HG03039 (cell line): ENCODE measurements around the gene MTRF1.

Source experiments
- ATAC-seq: cut with Tn5 transposase; IDR thresholded peaks from one replicate; pipeline ENCODE4 v1.9.1; 2021; ENCODE audit warnings: mild to moderate bottlenecking, moderate library complexity; ENCODE audit not compliant: unreplicated experiment

Gene MTRF1

DNA sequence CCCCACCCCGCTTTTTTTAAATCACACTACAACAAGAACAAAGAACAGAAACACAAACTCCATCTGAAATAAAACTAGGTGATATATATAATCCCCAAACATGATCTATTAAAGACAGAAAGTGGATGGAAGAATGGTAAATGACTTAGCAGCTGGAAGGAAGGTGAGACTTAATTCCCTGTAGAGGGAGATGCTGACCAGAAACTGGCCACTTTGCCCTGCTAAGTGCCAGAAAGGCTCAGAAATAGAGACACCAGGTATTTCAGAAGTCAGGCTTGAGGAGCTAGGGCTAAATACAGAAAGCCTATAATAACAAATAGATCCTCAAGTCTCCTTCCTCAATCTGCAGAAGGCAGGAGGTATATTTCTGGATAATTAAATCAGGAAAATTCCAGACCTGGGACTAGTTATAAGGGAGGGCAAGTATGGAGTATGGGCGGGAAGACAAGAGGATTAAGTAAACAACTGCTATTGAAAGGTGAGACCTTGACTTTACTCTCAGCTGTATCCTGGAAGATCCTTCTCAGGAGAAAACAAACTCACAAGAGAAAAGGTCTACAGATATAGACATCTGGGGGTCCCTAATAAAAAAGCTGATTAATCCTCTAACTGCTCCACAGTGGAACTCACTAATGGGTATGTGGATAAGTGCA lies 32.2 kb downstream of the MTRF1 start:
- no peak for ATAC-seq

DNA sequence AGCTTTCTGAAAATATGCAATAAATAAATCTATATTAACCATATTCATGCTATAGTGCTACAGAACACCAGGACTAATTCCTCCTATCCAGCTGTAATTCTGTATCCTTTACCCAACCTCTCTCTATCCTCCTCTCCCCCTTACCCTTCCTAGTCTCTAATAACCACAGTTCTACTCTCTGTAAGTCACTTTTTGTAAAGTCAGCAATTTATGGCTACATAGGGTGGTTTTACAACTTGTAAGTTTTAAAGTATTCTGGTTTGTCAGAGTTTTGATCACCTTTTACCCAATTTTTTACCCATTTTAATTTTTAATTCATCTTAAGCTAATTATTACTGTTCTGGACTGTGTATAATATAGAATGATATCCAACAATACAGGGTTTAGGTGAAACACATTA lies 34.0 kb downstream of the MTRF1 start:
- ATAC-seq: no peak

DNA sequence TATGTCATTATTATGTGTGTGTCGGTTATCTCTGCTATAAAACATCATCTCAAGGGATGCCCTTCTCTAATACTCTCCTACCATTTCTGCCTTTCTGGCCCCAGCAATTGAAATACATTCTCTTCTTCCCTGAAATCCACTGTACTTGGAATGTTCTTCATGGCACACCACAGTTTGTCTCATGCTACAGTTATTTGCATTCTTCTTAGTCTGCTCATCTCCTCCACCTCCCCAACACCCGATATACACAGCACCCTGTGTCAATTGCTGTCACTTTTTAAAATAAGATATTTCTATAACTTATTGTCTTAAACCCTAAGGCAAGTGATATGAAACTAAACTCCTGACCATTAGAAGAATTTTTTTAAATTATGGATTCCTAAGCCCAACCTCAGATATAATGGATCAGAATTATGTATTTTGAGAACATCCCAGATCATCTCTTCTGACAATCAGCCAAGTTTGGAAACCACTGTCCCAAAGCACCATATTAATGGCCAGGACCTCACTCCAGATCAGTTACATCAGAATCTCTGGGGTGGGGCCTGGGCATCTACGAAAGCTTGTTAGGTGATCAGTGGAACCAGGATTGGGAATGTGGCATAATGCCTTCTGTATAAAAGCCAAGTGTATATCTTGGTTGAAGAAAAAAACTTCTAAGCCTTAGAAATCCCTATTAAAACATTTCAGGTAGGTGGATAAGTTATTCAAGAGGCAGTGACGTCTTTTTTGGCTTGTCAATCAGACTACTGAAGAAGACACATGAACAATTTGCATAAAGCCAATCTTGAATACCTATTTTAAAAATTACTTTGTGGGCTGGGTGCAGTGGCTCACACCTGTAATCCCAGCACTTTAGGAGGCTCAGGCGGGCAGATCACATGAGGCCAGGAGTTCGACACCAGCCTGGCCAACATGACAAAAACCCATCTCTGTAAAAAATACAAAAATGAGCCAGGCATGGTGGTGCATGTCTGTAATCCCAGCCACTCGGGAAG lies 39.0 kb downstream of the MTRF1 start:
- ATAC-seq: no peak

DNA sequence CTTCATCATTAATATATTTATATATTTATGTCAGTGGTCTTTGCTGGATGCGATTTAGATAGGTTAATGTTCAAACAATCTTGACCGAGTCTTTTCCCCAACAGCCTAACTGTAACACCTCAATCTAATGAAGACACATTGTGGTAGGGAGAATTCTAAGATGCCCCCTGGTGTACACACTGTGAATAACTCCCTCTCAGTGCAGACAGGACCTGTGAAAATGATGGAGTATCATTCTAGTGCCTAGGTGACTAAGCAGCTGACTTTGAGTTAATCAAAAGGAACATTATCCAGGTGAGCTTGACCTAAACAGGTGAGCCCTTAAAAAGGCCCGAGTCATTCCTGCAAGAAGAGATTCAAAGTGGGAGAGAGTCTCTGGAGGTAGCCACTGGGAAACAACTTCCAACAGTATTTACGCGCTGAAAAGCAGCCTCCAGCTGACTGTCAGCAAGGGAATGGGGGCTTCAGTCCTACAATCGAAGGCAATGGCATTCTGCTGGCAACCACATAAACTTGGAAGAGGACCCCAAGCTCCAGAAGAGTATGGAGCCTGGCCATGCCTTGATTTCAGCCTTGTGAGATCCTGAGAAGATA lies 41.0 kb downstream of the MTRF1 start:
- ATAC-seq: no peak

DNA sequence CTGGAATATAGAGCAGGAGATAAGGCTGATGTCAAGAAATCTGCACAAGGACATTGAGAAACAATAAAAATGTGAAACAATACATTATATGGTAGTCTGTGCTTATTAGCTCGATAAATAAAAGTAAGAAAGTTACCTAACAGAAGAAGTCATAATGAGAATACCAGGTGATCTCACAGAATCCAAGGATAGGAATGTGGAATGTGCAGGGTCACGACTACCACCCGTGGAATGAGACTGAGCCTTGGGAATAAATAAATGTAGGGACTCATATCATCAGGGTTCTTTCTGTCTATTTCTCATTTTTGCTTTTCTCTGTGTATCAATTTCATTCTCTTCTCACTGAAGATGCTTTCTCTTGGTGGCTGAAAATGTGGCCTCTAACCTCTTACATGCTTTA lies 43.0 kb downstream of the MTRF1 start:
- ATAC-seq: no peak

DNA sequence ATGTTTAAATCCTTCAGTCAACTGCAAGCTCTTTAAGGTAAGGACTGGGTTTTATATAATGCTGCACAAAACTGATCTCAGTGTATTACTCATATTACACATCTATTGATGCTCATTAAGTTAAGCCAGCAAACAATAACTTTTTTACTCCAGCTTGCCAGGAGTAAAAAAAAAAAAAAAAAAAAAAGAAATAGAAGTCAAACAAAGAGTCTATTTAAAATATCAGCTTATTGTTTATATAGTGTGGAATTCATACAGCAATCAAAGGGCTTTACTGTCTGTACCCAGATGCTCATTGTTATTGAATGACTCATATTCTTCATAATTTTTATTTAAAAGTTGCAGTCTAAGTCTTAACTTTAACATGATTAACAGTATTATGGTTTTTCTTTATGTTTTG lies 47.2 kb downstream of the MTRF1 start:
- no peak for ATAC-seq

DNA sequence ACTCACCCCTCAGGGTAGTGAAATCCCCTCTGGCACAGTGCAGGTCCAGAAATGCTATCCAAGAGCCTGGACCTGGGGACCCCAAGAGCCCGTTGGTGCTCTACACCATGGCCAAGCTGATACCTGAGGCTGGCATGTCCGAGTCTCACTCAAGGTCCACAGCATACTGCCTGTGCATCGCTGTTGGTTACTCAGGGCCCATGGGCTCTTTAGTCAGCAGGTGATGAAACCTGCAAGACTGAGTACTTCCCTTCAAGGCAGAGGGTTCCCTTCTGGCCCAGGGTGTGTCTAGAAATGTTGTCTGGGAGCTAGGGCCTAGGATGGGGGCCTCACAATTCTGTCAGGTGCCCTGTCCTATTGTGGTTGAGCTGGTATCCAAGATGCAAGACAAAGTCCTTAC lies 49.5 kb downstream of the MTRF1 start:
- no peak for ATAC-seq

DNA sequence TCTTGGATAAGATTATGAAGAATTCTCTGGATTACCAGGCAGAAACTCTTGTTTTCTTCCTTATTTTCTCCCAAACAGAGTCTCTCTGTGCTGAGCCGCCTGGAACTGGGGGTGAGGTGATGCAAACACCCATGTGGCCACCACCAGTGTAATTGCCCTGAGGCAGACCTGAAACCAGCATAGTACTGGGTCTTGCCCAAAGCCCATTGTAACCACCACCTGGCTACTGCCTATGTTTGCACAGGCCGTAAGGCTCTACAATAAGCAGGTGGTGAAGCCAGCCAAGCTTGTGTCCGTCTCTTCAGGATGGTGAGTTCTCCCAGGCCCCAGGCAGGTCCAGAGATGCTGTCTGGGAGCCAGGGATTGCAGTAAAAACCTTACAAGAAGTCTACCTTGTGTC lies 50.1 kb downstream of the MTRF1 start:
- ATAC-seq: no peak

DNA sequence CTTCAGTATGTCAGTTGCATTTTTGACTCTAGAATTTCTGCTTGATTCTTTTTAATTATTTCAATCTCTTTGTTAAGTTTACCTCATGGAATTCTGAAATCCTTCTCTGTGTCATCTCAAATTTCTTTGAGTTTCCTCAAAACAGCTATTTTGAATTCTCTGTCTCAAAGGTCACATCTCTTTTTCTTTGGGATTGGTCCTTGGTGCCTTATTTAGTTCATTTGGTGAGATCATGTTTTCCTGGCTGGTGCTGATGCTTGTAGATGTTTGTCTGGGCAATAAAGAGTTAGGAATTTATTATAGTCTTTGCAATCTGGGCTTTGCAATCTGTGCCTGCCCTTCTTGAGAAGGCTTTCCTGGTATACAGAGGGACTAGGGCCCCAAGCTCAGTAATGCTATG lies 50.5 kb downstream of the MTRF1 start:
- ATAC-seq: no peak

DNA sequence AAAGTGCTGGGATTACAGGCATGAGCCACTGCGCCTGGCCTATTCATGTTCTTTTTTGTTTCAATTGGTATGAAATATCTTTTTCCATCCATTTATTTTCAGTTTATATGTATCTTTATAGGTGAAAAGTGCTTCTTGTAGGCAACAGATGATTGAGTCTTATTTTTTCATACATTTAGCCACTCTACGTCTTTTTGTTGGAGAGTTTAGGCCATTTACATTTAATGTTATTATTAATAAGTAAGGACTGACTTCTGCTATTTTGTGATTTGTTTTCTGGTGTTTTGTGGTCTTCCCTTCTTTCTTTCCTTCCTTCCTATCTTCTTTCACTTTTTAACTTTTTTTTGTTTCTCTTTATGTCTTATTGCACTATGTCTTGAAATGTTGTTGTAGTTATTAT lies 52.3 kb downstream of the MTRF1 start:
- ATAC-seq: no peak

DNA sequence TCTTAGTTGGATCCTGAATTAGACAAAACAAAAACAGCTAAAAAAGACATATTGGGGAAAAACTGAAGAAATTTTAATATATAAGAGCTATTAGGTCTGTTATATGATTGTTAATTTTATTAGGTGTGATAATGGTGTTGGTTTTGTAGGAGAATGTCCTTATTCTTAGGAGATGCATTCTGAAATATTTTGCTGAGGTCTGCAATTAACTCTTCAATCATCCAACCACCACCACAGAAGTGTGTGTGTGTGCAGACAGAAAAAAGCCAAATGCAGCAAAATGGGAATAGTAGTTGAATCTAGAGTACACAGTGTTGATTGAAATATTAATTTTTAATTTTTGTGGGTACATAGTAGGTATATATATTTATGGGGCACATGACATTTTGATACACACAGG lies 56.9 kb downstream of the MTRF1 start:
- ATAC-seq: no peak

DNA sequence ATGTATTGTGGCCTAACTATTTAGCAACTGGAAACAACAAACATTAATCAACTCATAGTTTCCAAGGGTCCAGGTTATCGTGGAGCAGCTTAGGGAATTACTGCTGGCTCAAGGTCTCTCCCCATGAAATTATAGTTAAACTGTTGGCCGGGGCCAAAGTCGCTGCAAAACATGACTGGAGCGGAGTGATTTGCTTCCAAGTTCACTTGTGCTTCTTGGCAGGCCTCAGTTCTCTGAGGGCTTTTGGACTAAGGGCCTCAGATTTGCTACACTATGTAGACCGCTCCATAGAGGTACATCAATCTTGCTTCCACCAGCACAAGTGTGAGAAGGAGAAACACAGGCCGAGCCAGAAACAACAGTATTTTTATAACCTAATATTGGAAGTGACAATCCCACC lies 59.6 kb downstream of the MTRF1 start:
- ATAC-seq: no peak

DNA sequence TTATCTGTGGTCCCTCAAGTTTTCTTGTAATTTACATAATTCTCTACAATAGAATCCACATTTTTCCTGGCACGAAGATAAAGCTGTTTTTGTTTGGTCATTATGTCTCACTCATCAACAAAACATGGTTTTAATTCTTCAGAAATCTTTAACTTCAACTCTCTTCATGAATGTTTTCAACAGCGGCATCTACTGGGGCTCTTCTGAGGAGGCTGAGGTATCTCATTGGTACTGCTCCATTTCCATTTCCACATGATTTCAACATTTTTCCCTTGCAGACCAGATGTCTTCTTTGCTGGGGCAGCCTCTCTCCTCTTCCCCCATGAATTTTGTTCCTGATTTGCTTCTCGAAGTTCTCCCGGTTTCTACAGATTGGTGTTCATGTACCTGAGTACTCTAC lies 63.2 kb downstream of the MTRF1 start:
- ATAC-seq: no peak

DNA sequence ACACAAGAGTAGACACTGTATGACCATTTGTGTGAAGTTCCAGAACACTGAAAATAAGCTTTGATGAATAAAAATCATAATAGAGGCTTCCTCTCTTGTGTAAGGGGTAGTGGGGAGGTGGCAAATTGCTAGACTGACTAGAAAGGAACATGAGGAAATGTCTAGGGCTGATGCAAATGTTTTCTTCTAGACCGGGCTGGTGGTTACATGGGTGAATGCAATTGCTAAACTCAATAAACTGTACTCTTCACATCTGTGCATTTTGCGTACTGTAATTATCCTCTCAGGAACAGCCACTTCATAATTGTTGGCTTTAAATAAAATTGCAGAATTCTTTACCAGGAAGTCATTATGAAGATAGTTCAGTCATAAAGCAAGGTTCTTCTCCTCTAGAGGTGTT lies 63.9 kb downstream of the MTRF1 start:
- peak; percentile 57 for ATAC-seq

DNA sequence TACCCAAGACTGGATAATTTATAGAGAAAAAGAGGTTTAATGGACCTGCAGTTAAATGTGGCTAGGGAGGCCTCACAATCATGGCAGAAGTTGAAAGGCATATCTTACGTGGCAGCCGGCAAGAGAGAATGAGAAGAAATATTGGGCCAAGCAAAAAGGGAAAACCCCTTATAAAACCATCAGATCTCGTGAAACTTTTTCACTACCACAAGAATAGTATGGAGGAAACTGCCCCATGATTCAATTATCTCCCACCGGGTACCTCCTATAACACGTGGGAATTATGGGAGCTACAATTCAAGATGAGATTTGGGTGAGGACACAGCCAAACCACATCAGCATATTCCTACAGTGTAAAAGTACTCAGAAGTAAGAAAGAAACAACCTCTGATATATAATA lies 64.3 kb downstream of the MTRF1 start:
- no peak for ATAC-seq

DNA sequence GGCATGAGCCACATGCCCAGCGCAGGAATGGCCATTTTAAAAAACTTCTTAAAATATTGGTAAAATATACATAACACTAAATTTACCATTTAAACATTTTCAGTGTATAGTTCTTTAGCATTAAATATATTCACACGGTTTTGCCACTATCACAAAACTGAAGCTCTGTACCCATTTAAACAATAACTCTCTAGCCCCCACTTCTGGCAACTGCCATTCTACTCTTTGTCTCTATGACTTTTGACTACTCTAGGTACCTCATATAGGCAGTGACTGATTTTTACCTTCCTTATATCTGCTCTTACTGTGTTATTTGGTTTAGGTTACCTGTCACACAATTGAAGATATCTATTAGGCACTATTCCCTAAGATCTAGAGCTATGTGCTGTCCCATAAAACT lies 66.8 kb downstream of the MTRF1 start:
- no peak for ATAC-seq

DNA sequence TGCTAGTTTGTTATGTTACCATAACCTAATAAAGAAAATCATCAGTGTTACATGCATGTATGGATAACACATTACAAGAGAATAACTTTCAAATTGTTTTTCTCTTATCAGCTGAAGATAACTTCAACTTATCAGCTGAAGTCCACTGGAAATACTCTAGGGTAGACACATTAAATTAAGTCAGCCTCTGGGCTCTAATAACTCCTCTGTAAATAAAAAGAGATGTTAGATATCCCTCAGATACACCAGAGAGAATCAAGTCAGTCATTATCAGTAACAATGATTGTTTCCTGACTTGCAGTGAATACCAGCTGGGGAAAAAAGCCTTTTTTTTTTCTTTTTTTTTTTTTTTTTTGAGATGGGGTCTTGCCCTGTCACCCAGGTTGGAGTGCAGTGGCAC lies 67.4 kb downstream of the MTRF1 start:
- ATAC-seq: no peak

DNA sequence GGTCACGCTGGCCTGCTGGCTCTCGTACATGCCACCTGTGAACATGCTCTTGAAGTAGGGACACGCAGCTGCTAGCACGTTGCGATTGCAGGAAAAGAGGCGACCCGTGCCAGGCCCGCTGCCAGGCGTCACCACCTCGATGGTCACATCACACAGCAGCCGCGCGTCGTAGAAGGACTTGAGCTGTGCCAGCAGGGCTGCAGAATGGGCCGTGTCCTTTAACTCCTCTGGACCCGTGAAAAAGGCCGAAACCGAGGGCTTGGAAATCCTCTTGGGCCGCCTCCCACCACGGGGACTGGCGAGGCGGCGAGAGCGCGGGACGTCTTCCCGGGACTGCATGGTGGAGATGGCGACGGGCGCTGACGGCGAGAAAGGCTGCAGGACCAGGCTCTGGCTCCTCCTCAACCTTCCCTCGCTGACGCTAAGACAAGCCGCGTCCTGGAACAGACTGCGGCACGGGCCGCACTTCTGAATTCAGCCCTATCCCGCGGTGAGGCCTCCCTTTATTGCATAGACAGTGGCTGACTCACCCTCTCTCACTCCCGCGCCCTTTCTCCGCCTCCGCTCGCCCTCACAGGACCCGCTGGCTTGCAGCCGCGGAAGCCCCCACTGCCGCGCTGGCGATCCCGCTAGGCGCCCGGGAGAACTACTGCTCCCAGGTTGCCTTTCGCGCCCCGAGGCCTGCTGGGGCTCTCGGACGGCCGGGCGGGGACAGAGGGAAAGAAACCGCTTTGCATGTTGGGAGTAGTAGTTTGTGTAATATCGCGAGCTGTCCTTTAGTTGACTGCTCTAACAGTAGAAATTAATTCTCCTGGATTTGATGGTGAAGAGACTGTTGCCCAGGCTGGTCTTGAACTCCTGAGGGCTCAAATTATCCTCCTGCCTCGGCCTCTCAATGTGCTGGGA lies 69.2 kb downstream of the MTRF1 start, which contains the start of gene KBTBD7:
KBTBD7 (minus strand) TSS at position 651 of the 906 bp plus-strand sequence; CDS start at position 339, 312 bp downstream.
- peak; percentile 96 for ATAC-seq

DNA sequence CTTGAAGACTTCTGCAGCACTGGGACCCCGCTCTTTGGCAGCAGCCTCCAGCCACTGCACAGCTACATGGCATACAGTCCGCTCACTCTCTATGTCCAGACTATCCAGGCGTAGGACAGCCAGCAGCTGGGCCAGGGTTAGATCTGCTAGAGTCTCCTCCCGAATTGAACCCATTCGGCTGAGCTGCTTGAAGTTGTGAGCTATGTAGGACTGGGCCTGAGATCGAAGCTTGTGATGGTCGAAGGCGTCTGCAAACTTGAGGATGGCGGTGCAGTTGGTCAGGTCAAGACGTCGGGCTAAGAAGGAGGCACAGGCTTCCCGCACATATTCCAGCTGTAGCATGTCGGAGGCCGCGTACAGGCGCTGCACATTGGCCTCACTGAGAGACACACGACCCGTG lies 69.9 kb downstream of the MTRF1 start:
- ATAC-seq: no peak

DNA sequence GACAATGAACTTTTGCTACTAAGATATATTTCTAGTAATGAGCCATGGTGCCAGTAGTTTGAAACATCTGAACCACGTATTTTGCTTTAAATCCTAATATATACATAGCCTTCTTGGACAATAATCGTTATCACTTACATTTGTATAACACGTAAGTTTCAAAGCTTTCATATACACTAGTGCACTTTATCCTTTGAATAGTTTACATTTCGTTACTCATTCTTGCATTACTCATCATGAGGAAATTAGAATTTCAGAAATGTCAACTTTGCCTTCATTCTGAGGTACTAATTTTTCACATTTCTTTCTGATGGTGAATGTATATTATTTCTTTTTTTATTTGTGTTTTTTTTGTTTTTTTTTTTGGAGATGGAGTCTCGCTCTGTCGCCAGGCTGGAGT lies 74.8 kb downstream of the MTRF1 start:
- no peak for ATAC-seq

DNA sequence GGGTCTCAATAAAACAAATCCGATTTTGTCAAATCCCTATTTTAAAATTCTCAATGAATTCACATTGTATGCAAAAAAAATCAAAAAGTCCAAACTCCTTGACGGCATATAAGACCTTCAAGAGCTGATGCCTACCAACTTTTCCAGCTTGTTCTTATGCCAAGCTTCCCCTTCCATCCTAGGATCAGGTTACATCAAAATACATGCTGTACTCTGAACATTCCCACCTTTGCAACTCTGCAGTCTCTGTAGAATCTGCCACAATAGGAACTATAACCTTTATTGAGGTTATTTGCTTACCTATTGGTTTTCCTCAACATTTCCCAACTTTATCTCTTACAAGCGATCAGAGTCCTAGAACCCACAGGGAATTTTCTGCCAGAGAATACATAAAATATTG lies 76.9 kb downstream of the MTRF1 start:
- no peak for ATAC-seq
